DMS 273 (cell line): ENCODE data around the gene FAM117A.
A peak's percentile ranks its signal among the peaks of the same experiment; 100 is the strongest.
"Not testable (repeated sequence)": the region's sequence is repeated elsewhere in the genome, so short reads cannot be mapped to it uniquely, and the experiment has no call there.

ENCODE experiments used
- DNase-seq: peaks from one replicate; lab custom pipeline; 2025; ENCODE audit not compliant: unreplicated experiment; lab: John Stamatoyannopoulos, UW

Gene FAM117A

DNA sequence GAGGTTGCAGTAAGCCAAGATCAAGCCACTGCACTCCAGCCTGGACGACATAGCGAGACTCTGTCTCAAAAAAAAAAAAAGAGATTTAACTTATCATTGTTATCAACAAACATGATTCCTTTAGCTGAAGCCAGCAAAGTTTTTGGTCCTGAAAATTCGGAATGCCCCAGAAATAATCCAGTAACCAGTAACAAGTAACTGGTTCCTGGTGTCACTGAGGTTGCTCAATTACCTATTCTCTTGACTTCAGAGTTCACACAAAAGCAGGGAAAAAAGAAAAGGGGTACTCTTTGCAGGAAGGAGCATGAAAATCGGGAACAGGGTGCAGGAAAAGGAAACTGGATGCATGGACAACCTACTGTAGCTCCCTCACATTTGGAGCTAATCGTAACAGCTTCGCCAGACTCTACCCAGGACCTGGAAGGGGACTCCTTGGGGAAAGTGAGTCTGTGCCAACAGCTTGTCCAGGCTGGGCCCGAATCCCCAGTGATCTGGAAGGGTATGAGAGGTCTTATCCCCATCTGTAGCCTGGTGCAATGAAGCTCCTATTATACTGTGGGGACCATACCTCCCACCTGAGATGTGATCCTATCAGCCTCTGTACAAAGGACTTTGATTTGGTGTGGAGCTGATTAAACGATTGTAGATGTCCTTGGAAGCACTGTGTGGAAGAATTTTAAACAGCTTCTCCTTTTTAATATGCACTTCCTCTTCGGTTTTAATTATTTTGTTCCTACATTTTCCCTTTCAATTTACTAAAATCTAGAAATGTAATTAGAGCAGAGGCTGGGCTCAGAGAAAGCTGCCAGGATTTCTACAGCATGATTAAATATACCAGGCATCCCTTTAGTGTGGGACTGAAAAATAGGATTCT is 82.6 kb downstream of the FAM117A start:
- peak; percentile 40 for DNase-seq

DNA sequence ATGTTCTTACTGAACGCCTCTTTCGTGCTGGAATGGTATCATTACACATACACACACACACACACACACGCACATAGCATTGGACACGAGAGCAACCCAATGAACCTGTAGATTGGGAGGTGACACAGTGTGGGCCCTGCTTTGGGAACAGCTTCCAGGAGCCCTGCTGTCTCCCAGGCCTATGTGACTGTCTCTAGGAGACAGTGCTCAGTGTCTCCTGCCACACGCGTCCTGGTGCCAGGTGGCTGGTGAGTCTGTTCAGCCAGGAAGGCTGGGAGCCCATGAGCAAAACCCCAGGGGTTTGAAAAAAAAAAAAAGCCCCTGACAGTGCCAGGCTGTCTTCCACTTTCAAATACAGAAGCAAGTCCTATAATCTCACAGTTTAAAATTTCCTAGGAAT is 83.6 kb downstream of the FAM117A start:
- peak; percentile 38 for DNase-seq

DNA sequence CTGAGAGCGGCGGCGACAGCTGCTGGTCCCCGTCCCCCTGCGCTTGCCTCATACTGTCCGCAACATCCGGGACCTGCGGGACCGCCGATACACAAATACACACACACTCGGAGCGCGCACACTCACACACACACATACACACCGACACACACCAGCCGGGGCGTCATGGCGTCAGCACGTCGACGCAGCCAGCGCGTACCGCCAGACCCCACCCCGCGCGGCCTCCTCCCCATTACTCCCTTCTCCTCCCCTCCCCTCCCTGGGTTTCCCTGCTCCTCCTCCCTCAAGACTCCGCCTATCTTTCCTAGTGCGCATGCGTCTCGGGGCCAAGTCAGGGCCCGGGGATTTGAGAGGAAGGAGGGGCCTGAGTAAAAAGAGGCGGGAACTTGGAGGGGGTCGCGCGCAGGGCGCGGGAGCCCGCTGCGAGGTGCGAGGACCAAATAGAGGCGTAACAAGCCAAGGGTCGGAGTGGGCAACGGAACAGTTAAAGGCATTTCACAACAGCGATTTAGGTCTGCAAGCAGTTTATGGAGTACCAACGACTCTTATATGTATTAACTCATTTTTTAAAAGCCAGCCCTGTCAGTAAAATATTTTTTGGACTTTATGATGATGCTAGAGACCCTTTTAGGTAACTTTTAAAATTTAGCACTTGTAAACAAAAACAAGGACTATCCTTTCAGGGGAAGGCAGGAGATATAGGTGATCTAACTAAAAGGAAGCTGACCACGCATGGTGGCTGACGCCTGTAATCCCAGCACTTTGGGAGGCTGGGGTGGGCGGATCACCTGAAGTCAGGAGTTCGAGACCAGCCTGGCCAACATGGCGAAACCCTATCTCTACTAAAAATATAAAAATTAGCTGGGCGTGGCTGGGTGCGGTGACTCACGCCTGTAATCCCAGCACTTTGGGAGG is 85.7 kb downstream of the FAM117A start, which contains the start of gene SPOP:
TSS of gene SPOP (minus strand) at position 165 of the 915 bp plus-strand sequence. CDS start 55,287 bp downstream, outside the sequence.
- peak; percentile 99 for DNase-seq

DNA sequence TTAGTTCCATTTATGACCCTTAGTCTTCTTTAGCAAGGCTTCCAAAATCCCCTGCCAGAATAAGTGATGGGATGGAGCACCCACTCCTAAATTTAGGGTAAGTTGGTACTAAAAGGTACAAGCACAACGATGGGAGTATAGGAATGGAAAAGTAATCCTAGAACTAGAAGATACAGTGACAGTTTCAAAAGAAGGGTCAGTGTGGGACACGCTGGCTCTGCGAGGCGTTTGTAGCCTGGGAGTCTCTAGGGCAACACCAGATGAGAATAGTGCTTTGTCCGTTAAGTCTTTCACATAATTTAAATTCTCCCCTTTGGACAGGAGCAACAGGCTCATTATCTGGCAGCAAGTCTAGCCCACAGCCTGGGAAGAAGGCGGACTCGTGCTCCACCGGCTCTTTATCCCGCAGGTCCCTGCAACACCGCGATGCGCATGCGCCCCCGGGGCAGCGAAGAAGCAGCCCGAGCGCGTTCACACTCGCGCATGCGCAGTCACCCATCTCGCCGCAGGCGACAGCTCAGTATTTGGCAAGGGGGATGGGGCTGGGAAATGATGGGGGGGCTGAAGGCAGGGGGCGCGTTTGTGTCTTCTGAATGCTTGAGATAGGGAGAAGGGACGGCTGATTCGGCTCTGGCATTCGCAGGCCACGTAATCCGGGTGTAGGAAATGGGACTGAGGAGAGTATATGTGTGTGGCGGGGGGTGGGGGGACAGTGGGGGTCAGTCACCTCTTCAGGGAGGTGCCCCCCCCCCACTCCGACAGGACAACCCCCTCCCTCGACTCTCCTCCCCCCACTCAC is 86.6 kb downstream of the FAM117A start:
- DNase-seq = peak; percentile 98

DNA sequence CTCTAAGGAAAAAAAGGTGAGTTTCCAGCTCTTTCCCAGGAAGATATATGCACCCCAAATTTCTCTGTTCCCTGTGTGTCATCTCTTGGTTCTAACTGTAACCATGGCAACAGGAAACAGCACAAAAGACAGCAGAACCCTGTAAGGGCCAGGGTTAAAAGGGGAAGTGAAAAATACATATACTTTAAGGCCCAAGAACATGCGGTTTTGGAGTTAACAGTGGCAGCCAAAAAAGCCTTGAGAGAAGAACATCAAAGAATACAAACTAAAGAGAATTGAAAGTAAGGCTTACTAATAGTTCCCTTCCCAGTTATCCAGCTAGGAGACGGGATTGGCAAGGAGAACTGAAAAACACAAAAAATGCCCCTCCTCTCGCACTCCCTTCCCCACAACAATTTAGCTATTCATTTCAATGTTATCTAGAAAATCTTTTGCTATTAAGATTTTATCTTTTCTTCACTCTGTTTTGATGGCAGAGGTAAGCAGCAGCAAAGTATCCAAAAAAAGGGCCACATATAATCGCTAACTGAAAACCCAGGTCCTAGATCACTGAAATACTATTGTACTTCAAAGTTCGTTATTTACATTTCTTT is 87.6 kb downstream of the FAM117A start:
- DNase-seq = peak; percentile 35

DNA sequence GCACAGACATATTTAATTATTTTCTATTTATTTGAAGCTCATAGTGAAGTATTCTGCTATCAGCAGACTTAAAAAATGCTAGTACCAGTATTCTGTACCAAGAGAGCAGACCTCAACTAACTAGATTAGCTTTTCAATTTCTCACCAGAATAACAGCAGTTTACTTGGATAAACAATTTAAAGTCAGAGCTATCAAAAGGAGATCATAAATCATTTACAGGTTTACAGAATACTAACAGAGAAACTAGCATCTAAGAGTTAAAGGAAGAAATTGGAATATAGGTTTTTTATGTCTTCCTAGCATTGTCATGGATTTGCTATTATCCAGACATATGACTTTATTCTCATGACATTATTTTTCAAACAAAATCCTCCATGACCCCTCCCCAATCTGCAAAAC is 89.4 kb downstream of the FAM117A start:
- DNase-seq = no peak

DNA sequence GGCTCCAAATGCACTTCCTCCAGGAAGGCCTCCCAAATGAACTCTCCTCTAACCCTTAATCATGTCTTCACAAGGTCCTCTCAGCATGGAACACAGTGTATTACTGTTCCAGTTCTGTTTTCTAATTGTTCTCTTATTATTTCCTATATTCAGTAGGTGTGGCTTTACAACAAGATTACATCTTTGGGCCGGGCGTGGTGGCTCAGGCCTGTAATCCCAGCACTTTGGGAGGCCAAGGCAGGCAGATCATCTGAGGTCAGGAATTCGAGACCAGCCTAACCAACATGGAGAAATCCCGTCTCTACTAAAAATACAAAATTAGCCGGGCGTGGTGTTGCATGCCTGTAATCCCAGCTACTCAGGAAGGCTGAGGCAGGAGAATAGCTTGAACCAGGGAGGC is 90.3 kb downstream of the FAM117A start:
- not testable (repeated sequence) for DNase-seq

DNA sequence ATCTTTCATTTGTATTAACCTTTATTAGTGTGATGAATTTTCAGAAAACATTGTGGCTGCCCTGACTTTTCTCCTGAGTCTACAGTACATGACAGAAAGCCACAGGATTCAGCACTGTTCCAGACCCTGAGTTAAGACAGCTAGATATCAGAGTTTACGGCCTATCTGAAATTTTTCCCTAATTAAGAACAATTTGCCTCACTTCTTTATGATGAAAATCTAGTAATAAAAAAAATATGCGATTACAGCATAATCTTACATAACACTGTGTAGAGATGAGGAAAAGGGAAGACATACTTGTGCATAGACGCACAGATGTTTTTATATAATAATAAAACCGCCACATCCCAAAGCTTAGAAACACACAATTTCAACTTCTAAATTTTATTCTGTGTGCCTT is 93.3 kb downstream of the FAM117A start:
- DNase-seq = no peak

DNA sequence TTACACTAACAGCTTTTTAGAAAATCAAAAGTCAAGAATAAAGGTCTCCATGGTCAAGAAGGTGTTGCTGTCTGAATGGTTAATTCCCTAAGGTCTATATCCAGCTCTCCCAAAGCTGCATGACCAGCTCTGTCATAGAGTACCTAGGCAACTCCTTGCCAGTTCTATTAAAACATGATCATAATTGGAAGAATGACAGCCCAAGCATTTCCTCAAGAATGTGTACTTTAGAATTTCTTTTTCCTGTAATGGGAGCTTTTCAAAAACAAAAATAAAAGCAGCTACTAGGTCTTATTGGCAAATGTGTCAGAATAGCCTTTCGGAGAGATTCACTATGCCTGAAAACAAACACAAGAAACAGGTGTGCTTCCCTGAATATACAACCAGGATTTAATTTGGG is 93.9 kb downstream of the FAM117A start:
- DNase-seq = no peak

DNA sequence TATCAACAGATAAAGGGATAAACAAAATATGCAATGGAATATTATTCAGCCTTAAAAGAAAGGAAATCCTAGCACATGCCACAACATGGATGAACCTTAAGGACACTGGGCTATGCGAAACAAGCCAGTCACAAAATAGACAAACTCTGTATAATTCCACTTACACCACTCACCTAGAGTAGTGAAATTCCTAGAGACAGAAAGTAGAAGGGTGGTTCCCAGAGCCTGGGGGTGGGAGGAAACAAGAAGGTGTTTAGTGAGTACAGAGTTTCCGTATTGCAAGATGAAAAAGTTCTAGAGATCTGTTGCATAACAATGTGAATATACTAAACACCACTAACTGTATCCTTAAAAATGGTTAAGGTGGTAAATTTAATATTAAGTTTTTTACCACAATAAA is 96.1 kb downstream of the FAM117A start:
- no peak for DNase-seq

DNA sequence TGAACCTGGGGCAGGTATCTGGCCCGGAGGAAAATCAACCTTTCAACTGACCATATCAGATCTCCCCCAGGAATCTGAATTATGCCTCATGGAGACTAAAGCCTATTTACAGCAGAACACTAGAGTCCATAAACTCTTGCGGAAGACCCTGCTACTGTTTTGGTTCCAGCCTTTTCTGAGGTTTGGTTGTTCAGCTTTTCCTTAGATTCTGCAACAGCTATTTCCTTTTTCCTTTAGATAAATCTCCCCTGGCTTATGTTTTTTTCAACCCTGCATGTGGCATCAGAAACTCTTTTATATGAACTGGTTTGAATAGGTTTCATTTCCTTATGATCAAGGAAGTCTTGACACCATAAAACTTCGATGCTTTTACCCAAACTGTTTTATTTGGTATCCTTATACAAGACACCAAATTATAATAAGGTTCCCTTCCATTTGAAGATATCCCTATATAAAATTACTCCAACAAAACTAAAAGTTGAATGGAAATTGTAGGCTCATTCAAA is 99.2 kb downstream of the FAM117A start:
- DNase-seq = no peak
